Measurements from ENCODE around the gene PARP14.
"Not testable (repeated sequence)": the region's sequence is repeated elsewhere in the genome, so short reads cannot be mapped to it uniquely, and the experiment has no call there.

Gene PARP14

DNA sequence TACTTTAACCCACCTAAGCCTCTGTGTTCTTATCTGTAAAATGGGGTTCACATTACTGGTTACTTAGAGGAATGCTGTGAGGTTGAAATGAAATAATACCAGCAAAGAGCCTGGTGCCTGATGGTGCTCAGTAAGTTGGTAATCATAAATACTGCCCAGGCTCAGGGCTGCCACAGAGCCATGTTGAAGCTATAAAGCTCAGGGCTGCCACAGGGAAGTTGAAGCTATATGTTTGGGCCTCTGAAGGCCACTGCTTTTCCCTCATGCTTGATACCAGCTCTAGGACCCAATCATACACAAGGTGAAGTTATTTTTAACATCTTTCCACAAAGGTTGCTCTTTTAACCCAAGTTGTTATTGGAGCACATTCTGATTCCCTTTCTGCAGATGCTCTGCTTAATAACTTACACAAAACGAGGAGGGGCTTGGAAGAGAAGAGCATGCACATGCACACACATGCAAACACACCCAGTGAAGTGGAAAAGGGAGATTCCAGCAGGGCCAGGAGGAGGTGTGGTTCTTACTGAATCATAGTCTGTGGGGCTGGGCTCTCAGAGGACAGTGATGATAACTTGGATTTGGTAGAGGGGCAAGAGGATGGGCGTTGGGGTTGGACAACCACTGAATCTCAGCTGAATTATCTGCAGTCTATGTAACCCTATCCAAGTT, 17.4 kb downstream of the PARP14 start:
- H3K4me1 ChIP-seq (ENCODE audit: control insufficient read depth in 1 of 2, insufficient read depth in 1 of 2, low read depth in 1 of 2, low read length in 1 of 2): no peaks in the 10 kb centered on the region
- no peaks in the 10 kb centered on the region for H3K9me3 ChIP-seq
- H3K4me3 ChIP-seq (ENCODE audit: low read depth in 1 of 2, low read length in 1 of 2): no peak overlapping the region
- H3K36me3 ChIP-seq: peaks cover 98% of the 10 kb centered on the region
- TF ChIP-seq, protein P1, sequence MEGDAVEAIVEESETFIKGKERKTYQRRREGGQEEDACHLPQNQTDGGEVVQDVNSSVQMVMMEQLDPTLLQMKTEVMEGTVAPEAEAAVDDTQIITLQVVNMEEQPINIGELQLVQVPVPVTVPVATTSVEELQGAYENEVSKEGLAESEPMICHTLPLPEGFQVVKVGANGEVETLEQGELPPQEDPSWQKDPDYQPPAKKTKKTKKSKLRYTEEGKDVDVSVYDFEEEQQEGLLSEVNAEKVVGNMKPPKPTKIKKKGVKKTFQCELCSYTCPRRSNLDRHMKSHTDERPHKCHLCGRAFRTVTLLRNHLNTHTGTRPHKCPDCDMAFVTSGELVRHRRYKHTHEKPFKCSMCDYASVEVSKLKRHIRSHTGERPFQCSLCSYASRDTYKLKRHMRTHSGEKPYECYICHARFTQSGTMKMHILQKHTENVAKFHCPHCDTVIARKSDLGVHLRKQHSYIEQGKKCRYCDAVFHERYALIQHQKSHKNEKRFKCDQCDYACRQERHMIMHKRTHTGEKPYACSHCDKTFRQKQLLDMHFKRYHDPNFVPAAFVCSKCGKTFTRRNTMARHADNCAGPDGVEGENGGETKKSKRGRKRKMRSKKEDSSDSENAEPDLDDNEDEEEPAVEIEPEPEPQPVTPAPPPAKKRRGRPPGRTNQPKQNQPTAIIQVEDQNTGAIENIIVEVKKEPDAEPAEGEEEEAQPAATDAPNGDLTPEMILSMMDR (IDR thresholded peaks at IDR 0.05): no peak
- H3K27me3 ChIP-seq: no peaks in the 10 kb centered on the region
- no peak overlapping the region for H3K27ac ChIP-seq

DNA sequence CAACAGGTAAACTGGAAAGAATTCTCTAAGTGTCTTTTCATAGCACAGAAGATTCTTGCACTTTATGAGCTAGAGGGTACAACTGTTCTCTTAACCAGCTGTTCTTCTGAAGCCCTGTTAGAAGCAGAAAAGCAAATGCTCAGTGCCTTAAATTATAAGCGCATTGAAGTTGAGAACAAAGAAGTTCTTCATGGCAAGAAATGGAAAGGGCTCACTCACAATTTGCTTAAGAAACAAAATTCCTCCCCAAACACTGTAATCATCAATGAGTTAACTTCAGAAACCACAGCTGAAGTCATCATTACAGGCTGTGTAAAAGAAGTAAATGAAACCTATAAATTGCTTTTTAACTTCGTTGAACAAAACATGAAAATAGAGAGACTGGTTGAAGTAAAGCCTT, 19.6 kb downstream of the PARP14 start:
- H3K9me3 ChIP-seq: no peaks in the 10 kb centered on the region
- no peak overlapping the region for H3K4me3 ChIP-seq (ENCODE audit: low read depth in 1 of 2, low read length in 1 of 2)
- TF ChIP-seq, protein P1 (IDR thresholded peaks at IDR 0.05): no peak
- no peaks in the 10 kb centered on the region for H3K4me1 ChIP-seq (ENCODE audit: control insufficient read depth in 1 of 2, insufficient read depth in 1 of 2, low read depth in 1 of 2, low read length in 1 of 2)
- H3K36me3 ChIP-seq: peaks cover 97% of the 10 kb centered on the region
- no peak overlapping the region for H3K27ac ChIP-seq
- no peaks in the 10 kb centered on the region for H3K27me3 ChIP-seq

DNA sequence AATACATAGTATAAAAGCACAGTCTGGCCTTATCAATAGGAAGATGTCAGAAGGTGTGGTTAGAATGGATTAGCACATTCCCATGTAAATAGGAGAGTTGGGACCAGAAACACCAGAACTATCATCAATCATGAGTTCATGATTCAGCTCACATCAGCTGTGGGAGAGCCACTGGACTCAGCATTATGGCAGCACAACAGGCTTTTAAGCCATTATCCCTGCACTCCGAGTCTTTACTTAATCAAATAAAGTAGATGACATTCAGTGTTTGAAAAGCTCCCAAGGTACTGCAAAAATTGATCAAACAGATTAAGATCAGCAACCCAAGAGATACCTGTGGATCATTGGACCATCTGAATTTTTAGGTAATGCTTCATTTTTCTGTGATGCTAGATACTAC, 24.7 kb downstream of the PARP14 start:
- H3K9me3 ChIP-seq: no peaks in the 10 kb centered on the region
- H3K4me3 ChIP-seq (ENCODE audit: low read depth in 1 of 2, low read length in 1 of 2): no peak overlapping the region
- H3K4me1 ChIP-seq (ENCODE audit: control insufficient read depth in 1 of 2, insufficient read depth in 1 of 2, low read depth in 1 of 2, low read length in 1 of 2): no peaks in the 10 kb centered on the region
- H3K36me3 ChIP-seq: peaks cover 72% of the 10 kb centered on the region
- TF ChIP-seq, protein P1 (IDR thresholded peaks at IDR 0.05): no peak
- no peaks in the 10 kb centered on the region for H3K27me3 ChIP-seq
- no peak overlapping the region for H3K27ac ChIP-seq

DNA sequence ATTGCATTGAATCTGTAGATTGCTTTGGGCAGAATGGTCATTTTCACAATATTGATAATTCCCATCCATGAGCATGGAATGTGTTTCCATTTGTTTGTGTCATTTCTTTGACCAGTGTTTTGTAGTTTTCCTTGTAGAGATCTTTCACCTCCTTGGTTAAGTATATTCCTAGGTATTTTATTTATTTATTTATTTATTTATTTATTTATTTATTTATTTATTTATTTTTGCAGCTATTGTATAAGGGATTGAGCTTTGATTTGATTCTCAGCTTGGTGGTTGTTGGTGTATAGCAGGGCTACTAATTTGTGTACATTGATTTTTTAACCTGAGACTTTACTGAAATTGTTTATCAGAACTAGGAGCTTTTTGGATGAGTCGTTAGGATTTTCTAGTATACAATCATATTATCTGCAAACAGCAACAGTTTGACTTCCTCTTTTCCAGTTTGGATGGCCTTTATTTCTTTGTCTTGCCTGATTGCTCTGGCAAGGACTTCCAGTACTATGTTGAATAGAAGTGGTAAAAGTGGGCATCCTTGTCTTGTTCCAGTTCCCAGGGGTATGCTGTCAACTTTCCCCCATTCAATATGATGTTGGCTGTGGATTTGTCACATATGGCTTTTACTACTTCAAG, 30.1 kb downstream of the PARP14 start:
- H3K27ac ChIP-seq; H3K4me1 ChIP-seq (ENCODE audit: control insufficient read depth in 1 of 2, insufficient read depth in 1 of 2, low read depth in 1 of 2, low read length in 1 of 2); H3K27me3 ChIP-seq; H3K4me3 ChIP-seq (ENCODE audit: low read depth in 1 of 2, low read length in 1 of 2); H3K9me3 ChIP-seq: not testable (repeated sequence)
- H3K36me3 ChIP-seq: peaks cover 56% of the 10 kb centered on the region

DNA sequence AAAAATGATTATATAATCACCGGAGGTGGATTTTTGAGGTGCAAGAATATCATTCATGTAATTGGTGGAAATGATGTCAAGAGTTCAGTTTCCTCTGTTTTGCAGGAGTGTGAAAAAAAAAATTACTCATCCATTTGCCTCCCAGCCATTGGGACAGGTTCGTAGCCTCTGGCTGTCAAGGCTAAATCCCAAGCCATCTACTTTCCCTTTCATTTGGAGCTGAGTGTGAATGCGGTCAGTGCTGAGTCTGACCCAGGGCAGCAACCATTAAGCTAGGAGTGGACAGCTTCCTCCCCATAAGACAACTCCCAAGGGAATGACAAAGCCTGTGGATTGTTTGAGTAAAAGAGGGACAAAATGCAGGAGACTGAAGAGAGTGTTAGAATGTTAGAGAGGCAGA, 33.6 kb downstream of the PARP14 start:
- Histone ChIP-seq H3K4me3 (ENCODE audit: low read depth in 1 of 2, low read length in 1 of 2) (no peak overlapping the region), H3K27ac (no peak overlapping the region), H3K4me1 (ENCODE audit: control insufficient read depth in 1 of 2, insufficient read depth in 1 of 2, low read depth in 1 of 2, low read length in 1 of 2) (no peaks in the 10 kb centered on the region), H3K9me3 (no peaks in the 10 kb centered on the region), H3K36me3 (peaks cover 68% of the 10 kb centered on the region), H3K27me3 (no peaks in the 10 kb centered on the region)
- TF ChIP-seq, protein P1 (IDR thresholded peaks at IDR 0.05): no peak

DNA sequence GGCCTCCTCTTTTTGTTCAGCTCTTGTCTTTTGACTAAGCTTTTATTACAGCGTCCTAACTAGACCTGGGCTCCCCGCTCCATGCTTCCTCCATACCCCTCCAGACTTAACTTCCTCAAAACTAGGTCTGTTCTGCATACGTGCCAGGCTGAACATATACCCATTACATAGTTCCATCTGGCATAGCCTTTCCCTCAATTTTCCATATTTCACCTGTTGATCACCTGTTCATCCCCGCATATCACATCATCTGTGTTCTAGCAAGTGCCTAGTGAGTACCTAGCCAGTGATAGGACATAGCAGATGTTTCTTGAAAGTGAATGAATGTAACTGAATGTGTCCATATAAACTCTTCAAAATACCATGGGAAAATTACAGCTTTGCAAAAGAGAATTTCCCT, 36.0 kb downstream of the PARP14 start:
- no peaks in the 10 kb centered on the region for H3K9me3 ChIP-seq
- peaks cover 83% of the 10 kb centered on the region for H3K36me3 ChIP-seq
- no peak overlapping the region for H3K27ac ChIP-seq
- no peak overlapping the region for H3K4me3 ChIP-seq (ENCODE audit: low read depth in 1 of 2, low read length in 1 of 2)
- peaks cover 4 to 6% of the 10 kb centered on the region in 2 experiments for H3K4me1 ChIP-seq (ENCODE audit: control insufficient read depth in 1 of 2, insufficient read depth in 1 of 2, low read depth in 1 of 2, low read length in 1 of 2)
- TF ChIP-seq, protein P1 (IDR thresholded peaks at IDR 0.05): no peak
- no peaks in the 10 kb centered on the region for H3K27me3 ChIP-seq
